GM23248 (cell line): ENCODE results near the gene B3GALNT2.

Experiments used
- EZH2 ChIP-seq: fragments of 200-600 bp; sonication (generic); IDR thresholded peaks from 2 replicates; pipeline ENCODE4 v1.6.1; 2018; ENCODE audit warnings: antibody characterized with exemption, mild to moderate bottlenecking; ENCODE audit not compliant: insufficient read depth, poor library complexity, severe bottlenecking
- EZH2phosphoT487 ChIP-seq: fragments of 200-600 bp; sonication (generic); IDR thresholded peaks from 2 replicates; pipeline ENCODE4 v1.6.1; 2018; ENCODE audit warnings: antibody characterized with exemption, moderate library complexity, mild to moderate bottlenecking, low read depth; ENCODE audit not compliant: insufficient read depth

DNA sequence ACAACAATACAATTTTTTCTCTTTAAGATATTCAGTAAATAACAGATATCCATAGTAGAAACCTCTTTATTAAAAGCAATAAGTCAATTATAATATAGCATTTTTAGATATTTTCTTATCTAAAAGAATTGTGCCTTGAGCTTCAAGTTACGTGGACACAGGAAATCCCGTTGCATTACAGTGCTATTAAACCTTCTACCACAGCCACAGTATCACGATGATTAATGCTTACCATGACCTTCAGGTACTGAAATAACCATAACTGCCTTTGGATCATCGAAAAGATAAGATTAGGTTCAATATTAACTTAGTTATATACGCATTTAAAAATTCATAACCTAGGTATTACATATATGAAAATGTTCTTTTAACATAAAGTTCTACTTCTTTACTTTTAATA, 17.9 kb downstream of the B3GALNT2 start:
- TF ChIP-seq EZH2, result no peak
- no peak for TF ChIP-seq EZH2phosphoT487
